Measurements from ENCODE around the gene YIPF3. TPM values are rescaled to one million over a fixed set of nuclear protein-coding genes. Genes with fewer than 3 reads are reported as not detected.

Gene YIPF3
- total RNA-seq, 2 experiments from 2014 or later, result 38.2 to 41.9 TPM

- POLR2A ChIA-PET, result interaction anchor here (0.7 to 2.1 kb wide), 9 partner anchors 8 to 108 kb away, joined by 3 to 6 read pairs (median 3); partner anchors contain the start of gene ZNF318
- no TSS peak for BruUV-seq (replicated peaks)
- H3K9me3 ChIP-seq (ENCODE audit: low read length), result no peaks in the 10 kb centered on the region
- no peaks in the 10 kb centered on the region for H3K9me2 ChIP-seq (ENCODE audit: insufficient read depth, low read length)
- TF ChIP-seq, protein P1, sequence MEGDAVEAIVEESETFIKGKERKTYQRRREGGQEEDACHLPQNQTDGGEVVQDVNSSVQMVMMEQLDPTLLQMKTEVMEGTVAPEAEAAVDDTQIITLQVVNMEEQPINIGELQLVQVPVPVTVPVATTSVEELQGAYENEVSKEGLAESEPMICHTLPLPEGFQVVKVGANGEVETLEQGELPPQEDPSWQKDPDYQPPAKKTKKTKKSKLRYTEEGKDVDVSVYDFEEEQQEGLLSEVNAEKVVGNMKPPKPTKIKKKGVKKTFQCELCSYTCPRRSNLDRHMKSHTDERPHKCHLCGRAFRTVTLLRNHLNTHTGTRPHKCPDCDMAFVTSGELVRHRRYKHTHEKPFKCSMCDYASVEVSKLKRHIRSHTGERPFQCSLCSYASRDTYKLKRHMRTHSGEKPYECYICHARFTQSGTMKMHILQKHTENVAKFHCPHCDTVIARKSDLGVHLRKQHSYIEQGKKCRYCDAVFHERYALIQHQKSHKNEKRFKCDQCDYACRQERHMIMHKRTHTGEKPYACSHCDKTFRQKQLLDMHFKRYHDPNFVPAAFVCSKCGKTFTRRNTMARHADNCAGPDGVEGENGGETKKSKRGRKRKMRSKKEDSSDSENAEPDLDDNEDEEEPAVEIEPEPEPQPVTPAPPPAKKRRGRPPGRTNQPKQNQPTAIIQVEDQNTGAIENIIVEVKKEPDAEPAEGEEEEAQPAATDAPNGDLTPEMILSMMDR (conservative IDR thresholded peaks at IDR 0.05; ENCODE audit: low read length), result no peak
- no peak for TF ChIP-seq EZH2phosphoT487 (IDR thresholded peaks at IDR 0.05; ENCODE audit: borderline replicate concordance, low read depth, low read length)
- intact Hi-C loops (cut with micrococcal nuclease; ENCODE audit: unreplicated experiment), result loop anchor here (5.0 kb wide), 1 partner anchor 306 kb away; the partner anchor contains the start of gene SRF
- peaks cover 8% of the 10 kb centered on the region; the same call in 1 of the 2 replicates for H3K79me2 ChIP-seq (ENCODE audit: insufficient read depth, low read depth, low read length)
- peak overlapping the region; percentile 82 for H3K4me3 ChIP-seq (ENCODE audit: low read depth, low read length, poor library complexity, severe bottlenecking)
- peaks cover 18% of the 10 kb centered on the region for H3K4me1 ChIP-seq (ENCODE audit: insufficient read depth, low read length, poor library complexity, severe bottlenecking)
- peak overlapping the region; percentile 96 for H2AFZ ChIP-seq (ENCODE audit: low read length)
- DNase-seq (ENCODE audit: low spot score), result peak; percentile 17
- H3K36me3 ChIP-seq (ENCODE audit: insufficient read depth, low read length), result no peaks in the 10 kb centered on the region
- H3K27ac ChIP-seq (ENCODE audit: low read depth, low read length, poor library complexity, severe bottlenecking), result no peak overlapping the region
- CTCF ChIA-PET (ENCODE audit: unreplicated experiment), result no interaction called here
- peak overlapping the region; percentile 89 for H3K4me2 ChIP-seq (ENCODE audit: low read length)
- H4K20me1 ChIP-seq (ENCODE audit: insufficient read depth, low read length), result no peaks in the 10 kb centered on the region
Observed at GRCh38 chr6:43478008-43478372, 38.7 kb downstream of the YIPF3 start.

DNA sequence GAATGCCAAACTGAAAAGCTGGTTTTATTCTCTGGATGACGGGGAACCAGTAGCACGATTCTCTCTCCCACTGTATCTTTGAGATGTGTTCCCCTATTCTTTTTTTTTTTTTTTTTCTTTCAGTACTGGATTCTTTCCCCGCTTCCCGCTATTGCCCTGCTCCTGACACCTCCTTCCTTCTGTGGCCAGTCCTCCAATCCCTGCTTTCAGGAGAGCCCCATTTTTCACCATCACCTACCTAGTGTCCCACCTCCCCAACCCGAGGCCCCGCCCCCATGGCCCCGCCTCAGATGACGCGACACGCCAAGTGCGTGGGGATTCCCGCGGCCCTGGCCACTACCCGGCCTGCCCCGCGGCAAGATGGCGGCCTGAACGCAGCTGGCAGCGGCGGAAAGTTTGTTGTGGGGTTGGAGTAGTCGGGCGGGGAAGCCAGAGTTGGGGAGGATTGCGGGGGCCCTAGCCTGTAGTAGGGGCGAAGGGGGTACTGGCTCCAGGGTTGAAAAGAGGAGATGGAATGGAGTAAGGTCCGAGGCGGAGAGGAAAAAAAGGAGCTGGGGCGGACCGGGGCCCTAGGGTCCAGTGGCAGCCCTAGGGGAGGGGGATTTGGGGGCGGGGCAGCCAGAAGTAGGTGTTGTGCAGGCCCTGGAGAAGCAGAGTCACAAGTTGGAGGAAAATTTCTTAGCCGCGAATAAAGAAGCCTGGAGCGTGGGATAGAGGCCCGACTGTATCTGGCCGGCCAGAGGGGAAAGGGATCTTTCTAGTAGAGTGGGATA, 39.3 kb downstream of the YIPF3 start, which contains the start of gene TJAP1:
Gene TJAP1 (plus strand): TSS at position 336 of the 773 bp plus-strand sequence. CDS start 21,432 bp downstream, outside the sequence.
- Histone ChIP-seq H3K9me2 (ENCODE audit: insufficient read depth, low read length) (no peaks in the 10 kb centered on the region), H3K27ac (ENCODE audit: low read depth, low read length, poor library complexity, severe bottlenecking) (no peak within 1 kb of the TSS), H3K79me2 (ENCODE audit: insufficient read depth, low read depth, low read length) (peaks cover 8% of the 10 kb centered on the region; the same call in 1 of the 2 replicates), H3K9me3 (ENCODE audit: low read length) (no peaks in the 10 kb centered on the region), H3K4me3 (ENCODE audit: low read depth, low read length, poor library complexity, severe bottlenecking) (peak within 1 kb of the TSS; percentile 82), H3K36me3 (ENCODE audit: insufficient read depth, low read length) (no peaks in the 10 kb centered on the region), H3K4me2 (ENCODE audit: low read length) (peak within 1 kb of the TSS; percentile 89), H4K20me1 (ENCODE audit: insufficient read depth, low read length) (no peaks in the 10 kb centered on the region), H2AFZ (ENCODE audit: low read length) (peak within 1 kb of the TSS; percentile 96), H3K4me1 (ENCODE audit: insufficient read depth, low read length, poor library complexity, severe bottlenecking) (peaks cover 18% of the 10 kb centered on the region)
- ChIA-PET CTCF (ENCODE audit: unreplicated experiment) (interaction anchor here (0.7 kb wide), 1 partner anchor 1309 kb away, joined by 7 read pairs; no protein-coding TSS in a partner anchor), POLR2A (interaction anchor here (0.6 to 2.1 kb wide), 13 partner anchors 9 to 483 kb away, joined by 3 to 6 read pairs (median 3); partner anchors contain the start of gene ZNF318)
- TF ChIP-seq EZH2phosphoT487 (IDR thresholded peaks at IDR 0.05; ENCODE audit: borderline replicate concordance, low read depth, low read length), result no peak
- TF ChIP-seq, protein P1 (conservative IDR thresholded peaks at IDR 0.05; ENCODE audit: low read length), result no peak
- BruUV-seq (replicated peaks), result no TSS peak
- DNase-seq (ENCODE audit: low spot score), result peak; percentile 90
- intact Hi-C loops (cut with micrococcal nuclease; ENCODE audit: unreplicated experiment), result loop anchor here (5.0 kb wide), 1 partner anchor 305 kb away; the partner anchor contains the start of gene SRF

Data from OCI-LY7 (cell line).